NCI-H2171 treated with DMSO at 0.1 percent for 48 hours (cell line): Measurements from ENCODE around the gene FCAR.
"Not testable (repeated sequence)": the region's sequence is repeated elsewhere in the genome, so short reads cannot be mapped to it uniquely, and the experiment has no call there.

Experiments used
- DNase-seq: peaks from one replicate; lab custom pipeline; 2025; lab: John Stamatoyannopoulos, UW

FCAR gene

GRCh38 chr19:54894106-54894505 is 20.1 kb downstream of the FCAR start:
- not testable (repeated sequence) for DNase-seq

GRCh38 chr19:54896036-54896435 is 22.0 kb downstream of the FCAR start:
- no peak for DNase-seq

- DNase-seq = not testable (repeated sequence)
Measured at GRCh38 chr19:54898685-54899084, 24.6 kb downstream of the FCAR start.

- DNase-seq = not testable (repeated sequence)
Measured at GRCh38 chr19:54899646-54900045, 25.6 kb downstream of the FCAR start.

- not testable (repeated sequence) for DNase-seq
Measured at GRCh38 chr19:54901153-54901552, 27.1 kb downstream of the FCAR start.

- DNase-seq = no peak
Measured at GRCh38 chr19:54902061-54902460, 28.0 kb downstream of the FCAR start.

GRCh38 chr19:54903303-54903702 is 29.3 kb downstream of the FCAR start:
- no peak for DNase-seq

- DNase-seq = not testable (repeated sequence)
Measured at GRCh38 chr19:54904261-54904660, 30.2 kb downstream of the FCAR start.

GRCh38 chr19:54905421-54905802 is 31.4 kb downstream of the FCAR start:
- DNase-seq = no peak

- DNase-seq = no peak
Measured at GRCh38 chr19:54905803-54906511, 31.9 kb downstream of the FCAR start, which contains the start of gene NCR1. TSS of gene NCR1 (plus strand) at chr19:54906148. CDS start at chr19:54906188, 40 bp downstream.

- DNase-seq = no peak
Measured at GRCh38 chr19:54906819-54907218, 32.8 kb downstream of the FCAR start.

GRCh38 chr19:54907899-54908298 is 33.9 kb downstream of the FCAR start:
- DNase-seq = not testable (repeated sequence)

GRCh38 chr19:54916822-54917221 is 42.8 kb downstream of the FCAR start:
- DNase-seq = no peak

- no peak for DNase-seq
Measured at GRCh38 chr19:54918499-54918898, 44.5 kb downstream of the FCAR start.

- not testable (repeated sequence) for DNase-seq
Measured at GRCh38 chr19:54919646-54920563, 45.9 kb downstream of the FCAR start.

- DNase-seq = no peak
Measured at GRCh38 chr19:54921082-54921481, 47.0 kb downstream of the FCAR start.

- no peak for DNase-seq
Measured at GRCh38 chr19:54923276-54923675, 49.2 kb downstream of the FCAR start.

- DNase-seq = peak; percentile 15
Measured at GRCh38 chr19:54928299-54928698, 54.3 kb downstream of the FCAR start.

- no peak for DNase-seq
Measured at GRCh38 chr19:54937926-54938325, 63.9 kb downstream of the FCAR start.

- DNase-seq = no peak
Measured at GRCh38 chr19:54938906-54939305, 64.9 kb downstream of the FCAR start.

GRCh38 chr19:54939538-54939937 is 65.5 kb downstream of the FCAR start:
- DNase-seq = not testable (repeated sequence)
